GM19452 (cell line): ENCODE measurements around the gene DLX6.

Source experiments
- ATAC-seq: cut with Tn5 transposase; IDR thresholded peaks from one replicate; pipeline ENCODE4 v1.9.1; 2021; ENCODE audit not compliant: unreplicated experiment

The DLX6 gene

DNA sequence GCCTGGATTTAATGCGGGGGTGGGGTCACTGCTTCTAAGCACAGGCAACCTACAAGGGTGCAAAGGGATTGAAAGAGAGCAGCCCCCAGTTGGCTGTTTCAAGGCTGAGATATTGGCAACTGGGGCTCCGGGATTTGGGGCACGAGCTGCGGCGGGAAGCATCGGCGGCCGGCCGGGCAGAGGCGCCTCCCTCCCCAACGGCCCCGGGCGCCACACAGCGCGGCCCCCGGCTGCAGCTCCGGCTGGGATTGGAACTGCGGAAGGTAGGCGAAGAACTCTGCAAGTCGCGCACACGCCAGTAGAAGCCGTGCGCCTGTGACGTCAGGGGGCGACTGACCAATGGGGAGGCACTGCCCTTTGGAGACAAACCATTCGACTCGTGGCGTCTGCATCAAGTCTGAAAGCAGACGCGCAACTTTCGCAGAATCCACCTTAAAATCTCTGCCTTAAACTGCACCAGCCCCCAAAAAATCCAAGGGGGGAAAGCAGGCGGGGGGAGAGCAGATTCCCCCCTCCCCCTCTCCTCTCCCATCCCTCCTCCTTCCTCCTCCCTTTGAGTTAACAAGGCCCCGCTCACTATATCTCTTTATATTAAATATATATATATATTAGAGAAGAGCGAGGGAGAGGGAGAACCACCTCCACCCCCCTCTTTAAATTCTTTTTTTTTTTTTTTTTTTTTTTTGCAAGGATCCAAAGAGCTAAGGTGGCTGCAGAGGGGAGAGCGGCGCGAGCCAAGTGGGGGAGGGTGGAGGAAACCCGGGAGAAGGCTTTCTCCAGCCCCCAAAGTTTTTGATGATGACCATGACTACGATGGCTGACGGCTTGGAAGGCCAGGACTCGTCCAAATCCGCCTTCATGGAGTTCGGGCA, at the start of gene DLX6:
TSS of gene DLX6 (plus strand) at position 371 of the 872 bp plus-strand sequence. CDS start at position 796, 425 bp downstream.
- no peak for ATAC-seq

- no peak for ATAC-seq
These were observed 46.2 kb upstream of the DLX6 start for GRCh38 chr7:96959135-96959534.

- ATAC-seq: no peak
These were observed 43.0 kb upstream of the DLX6 start for GRCh38 chr7:96962221-96962885.

DNA sequence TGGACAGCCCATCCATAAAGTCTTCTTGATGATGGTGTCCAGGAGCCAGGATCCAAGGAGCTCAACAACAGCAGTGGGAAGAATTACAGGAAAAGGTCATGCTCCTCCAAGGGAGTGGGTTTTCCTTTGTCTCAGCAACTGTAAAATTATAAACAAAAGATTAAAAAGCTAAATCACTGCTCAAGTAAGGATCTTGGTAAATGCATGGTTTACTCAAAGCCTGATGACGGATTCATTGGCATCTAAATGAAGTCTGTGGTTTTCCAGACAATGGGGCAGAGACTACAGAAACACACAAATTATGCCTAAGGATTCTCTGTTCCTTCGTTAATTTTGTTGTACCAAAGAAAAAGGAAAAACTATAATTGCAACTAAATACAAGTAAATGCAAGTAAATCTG, 36.4 kb upstream of the DLX6 start:
- ATAC-seq: no peak

DNA sequence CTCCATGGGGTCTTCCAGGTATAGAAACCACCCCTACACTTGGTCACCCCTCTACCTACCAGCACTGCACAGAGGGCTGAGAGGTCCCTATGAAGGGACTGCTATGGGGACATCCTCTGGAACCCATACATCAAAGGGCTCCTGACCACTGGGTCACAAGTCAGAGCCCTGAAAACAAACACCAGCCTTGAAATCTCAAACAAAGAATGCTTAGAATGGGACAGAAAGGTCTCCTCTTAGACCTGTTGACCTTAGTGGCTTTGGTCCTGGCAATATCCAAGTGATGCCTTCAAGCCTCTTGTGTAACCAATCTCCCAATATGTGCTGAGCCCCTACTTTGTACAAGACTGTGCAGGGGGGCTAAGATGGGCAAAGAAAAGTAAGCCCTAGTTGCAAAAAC, 34.6 kb upstream of the DLX6 start:
- no peak for ATAC-seq

DNA sequence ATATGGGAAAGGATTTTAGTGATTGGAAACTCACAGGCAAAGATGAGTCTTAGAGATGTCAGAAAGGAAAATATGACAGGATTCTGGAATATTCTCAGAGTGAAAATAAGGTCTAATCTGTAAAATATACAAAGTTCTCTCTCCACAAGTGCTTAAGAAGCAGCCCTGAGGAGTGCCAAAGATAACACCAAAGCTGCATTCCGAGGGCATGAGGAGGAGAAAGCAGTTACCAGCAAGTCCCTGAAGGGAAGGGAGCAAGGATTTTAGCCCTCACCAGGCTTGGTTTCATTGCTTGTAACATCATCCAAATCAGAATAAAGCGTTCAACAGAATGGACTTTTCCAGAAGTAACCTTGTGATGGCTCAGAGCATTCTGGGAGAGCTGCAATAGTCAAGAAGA, 31.4 kb upstream of the DLX6 start:
- ATAC-seq: no peak

GRCh38 chr7:96976106-96976505, 29.2 kb upstream of the DLX6 start:
- no peak for ATAC-seq

DNA sequence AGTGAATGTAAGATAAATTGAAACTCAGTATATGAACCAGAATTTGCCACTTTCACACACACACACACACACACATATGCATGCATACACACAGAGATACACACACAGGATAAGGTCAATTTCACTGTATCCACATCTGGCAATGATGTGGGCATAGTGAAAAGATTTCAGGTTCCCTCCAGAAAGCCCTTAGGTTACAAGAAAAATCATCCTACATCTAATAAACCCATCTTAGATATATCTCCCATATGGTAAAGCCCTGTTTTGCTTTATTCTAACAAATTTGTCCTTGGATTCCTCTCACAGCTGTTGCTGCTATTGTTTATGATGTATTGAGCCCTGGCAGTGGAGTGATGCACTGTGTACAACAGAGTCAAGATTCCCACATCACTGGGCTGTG, 27.9 kb upstream of the DLX6 start:
- ATAC-seq: no peak

GRCh38 chr7:96979551-96980276, 25.6 kb upstream of the DLX6 start:
- ATAC-seq: no peak

- no peak for ATAC-seq
These were observed 22.8 kb upstream of the DLX6 start for GRCh38 chr7:96982586-96982985.

- ATAC-seq: no peak
These were observed 19.4 kb upstream of the DLX6 start for GRCh38 chr7:96985992-96986391.

DNA sequence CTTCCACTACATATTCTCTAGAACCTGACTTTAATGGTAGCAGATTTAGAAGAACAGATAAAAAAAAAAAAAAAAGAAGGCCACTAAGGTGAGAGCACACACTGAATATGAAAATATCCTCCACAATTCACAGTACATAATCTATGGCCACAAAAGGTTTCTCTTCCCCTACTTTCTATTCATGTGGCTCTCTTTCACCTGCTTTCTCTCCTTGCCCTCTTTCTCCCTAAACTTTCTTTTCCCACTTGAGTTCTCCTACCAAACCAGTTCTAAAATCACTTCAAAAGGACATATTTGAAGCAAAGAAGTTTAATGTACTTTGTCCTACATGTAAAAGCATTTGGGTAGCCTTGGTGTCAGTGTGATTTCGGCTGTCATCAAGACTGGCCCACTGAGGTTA, 18.5 kb upstream of the DLX6 start:
- no peak for ATAC-seq

GRCh38 chr7:96987719-96988118, 17.6 kb upstream of the DLX6 start:
- ATAC-seq: no peak

DNA sequence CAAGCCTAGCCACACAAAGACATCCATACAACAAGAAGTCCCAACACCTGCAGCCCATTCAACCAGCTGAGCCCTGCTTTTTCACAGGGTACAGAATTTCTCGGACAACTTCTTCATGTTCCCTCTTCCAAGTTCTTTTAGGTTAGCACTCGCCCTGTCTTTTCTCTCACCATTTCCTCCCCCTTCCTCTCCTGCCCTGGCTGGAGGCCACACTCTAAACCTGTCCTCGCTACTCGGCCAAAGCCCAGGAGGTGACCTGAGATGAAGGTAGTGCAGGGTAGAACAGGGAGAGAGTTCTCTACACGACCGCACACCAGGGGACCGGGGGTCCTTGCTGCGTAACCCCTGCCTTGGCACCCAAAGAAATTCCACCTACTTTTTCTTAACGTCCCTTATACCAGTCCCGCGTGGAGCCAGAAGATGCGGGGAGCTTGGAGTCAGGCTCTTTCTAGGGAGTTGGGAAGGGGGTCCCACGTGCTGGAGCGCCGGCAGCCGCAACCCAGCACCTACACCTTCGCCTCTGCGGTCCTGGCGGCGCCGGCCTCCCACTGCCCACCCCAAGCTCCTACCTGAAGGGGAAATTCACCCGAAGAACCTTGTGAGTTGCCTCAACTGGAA, 16.0 kb upstream of the DLX6 start:
- no peak for ATAC-seq

DNA sequence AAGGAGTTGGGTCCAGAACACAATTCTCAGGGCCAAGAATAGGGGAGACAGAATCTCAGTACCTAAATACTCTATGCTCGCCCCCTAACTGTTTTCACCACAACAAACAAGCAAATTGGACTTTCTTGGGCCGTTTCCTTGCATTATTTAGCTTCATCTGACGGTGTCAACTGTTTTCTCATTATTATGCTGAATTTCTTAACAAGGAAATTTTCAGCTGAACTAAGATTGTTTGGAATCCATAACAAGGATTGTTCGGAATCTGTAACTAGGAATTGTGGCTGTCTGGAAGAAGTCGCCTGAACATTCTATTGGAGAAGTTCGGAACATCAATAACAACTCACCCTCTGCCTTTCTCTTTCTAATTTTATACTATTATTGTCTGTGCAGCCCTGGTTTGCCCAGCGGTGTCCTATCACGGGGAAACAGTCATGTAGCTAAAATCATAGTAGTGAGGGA, 15.5 kb upstream of the DLX6 start:
- ATAC-seq: no peak

DNA sequence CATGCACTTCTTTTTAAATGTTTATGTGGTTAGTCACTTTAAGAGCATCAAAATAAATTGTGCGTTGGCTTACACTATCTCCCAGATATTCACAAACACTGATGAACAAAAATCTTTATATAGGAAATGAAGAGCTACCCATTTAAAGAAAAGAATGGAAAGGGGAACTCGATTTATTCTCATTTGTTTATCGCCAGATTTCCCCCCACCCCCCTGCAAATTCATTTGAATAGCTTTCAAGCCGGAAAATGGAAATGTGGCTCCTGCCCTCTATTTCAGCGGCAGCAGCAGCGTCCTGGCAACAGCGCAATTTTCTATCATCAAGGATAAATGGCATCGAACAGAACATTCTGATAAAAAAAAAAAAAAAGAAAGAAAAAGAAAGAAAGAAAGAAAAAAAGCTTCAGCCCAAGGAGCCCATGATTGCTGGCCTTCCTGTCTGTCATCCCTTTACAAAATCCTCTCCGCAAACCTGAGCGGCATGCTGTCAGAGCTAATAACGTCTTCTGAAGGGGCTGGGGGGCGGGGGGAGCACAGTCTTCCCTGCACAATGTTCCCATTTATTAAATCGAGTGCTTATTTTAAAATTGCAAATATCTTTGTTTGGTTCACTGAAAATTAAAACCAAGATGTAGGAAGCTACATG, 13.7 kb upstream of the DLX6 start:
- no peak for ATAC-seq

DNA sequence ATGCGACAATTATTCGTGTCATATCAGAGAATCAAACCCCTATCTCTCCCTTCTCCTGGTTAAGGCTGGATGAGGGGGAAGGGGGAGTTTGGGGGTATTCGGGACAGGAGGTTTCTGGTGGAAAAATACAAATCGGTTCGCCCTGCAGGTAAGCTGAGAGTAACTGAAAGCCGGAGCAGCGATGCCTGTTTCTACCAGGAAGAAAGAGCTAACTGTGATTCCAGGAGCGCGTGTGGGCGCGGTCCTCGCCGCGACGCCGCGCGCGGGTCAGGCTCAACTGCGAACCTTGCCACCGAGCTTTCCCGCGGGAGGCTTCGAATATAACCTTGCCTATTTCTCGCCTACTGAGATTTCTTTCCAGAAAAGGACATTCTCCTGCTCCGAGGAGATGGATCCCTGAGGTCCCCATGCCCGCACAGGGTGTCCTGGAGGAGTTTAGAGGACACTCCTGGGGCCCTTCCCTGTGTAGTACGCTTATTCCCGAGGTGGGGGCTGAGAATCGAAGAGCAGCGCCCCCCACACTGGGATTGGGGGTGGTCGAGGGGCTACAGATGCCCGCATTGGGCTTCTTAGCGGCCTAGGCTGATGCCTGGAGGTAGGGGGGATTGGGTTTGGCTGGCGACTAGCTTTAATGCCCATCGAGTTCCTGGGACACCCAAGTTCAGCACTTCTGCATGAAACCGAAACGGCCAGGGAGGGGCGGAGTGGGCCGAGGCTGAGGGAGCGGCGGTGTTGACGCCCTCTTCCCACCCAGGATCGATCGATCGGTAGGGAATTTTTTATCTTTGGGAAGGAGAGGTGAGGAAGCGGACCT, 13.0 kb upstream of the DLX6 start:
- ATAC-seq: no peak

GRCh38 chr7:96993094-96993865, 12.1 kb upstream of the DLX6 start:
- no peak for ATAC-seq

DNA sequence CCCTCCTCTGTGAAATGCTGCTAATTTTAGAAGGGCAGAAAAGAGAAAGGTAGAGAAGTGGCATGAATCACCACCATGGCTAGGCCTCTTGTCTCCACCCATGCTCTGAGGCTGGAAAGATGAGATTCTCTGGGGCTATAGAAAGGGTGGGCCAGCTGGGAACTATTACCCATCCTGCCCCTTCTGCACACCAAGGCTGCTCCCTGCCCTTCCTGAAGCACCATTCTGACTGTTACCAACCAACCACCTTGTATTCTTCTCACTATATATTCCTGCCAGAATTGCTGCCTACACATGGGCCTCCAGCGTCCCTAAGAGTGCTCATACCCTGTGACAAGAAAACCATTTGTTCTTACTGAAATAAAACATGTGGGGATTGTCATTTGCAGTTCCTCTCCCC, 11.4 kb upstream of the DLX6 start:
- ATAC-seq: no peak
